Activated naive CD4-positive, alpha-beta T cell treated with anti-CD3 and anti-CD28 coated beads, Interleukin-2, amount 50 U/mL, for 16 hours (primary cell): ENCODE results near the gene TACC2.
"Not testable (repeated sequence)": the region's sequence is repeated elsewhere in the genome, so short reads cannot be mapped to it uniquely, and the experiment has no call there.

Experiments
- DNase-seq: peaks from one replicate; pipeline ENCODE4 v3.0.0-alpha.2; 2020

The TACC2 gene

GRCh38 chr10:121981346-121981745 lies 7.6 kb upstream of the TACC2 start:
- DNase-seq, result no peak

GRCh38 chr10:121983852-121984251 lies 5.1 kb upstream of the TACC2 start:
- DNase-seq, result no peak

- DNase-seq, result no peak
Measured at GRCh38 chr10:121984463-121984862, 4.5 kb upstream of the TACC2 start.

GRCh38 chr10:121990015-121990677 lies 1.2 kb downstream of the TACC2 start:
- DNase-seq, result no peak

GRCh38 chr10:121991727-121992126 lies 2.8 kb downstream of the TACC2 start:
- DNase-seq, result not testable (repeated sequence)

- no peak for DNase-seq
Measured at GRCh38 chr10:121994429-121994941, 5.5 kb downstream of the TACC2 start.

- no peak for DNase-seq
Measured at GRCh38 chr10:121998462-121998861, 9.5 kb downstream of the TACC2 start.

GRCh38 chr10:121999301-121999700 lies 10.3 kb downstream of the TACC2 start:
- DNase-seq, result no peak

- no peak for DNase-seq
Measured at GRCh38 chr10:122001698-122002097, 12.7 kb downstream of the TACC2 start.

- DNase-seq, result no peak
Measured at GRCh38 chr10:122007415-122007814, 18.5 kb downstream of the TACC2 start.

- no peak for DNase-seq
Measured at GRCh38 chr10:122010405-122011050, 21.6 kb downstream of the TACC2 start.

GRCh38 chr10:122012731-122013130 lies 23.8 kb downstream of the TACC2 start:
- no peak for DNase-seq

- no peak for DNase-seq
Measured at GRCh38 chr10:122013311-122013780, 24.4 kb downstream of the TACC2 start.

GRCh38 chr10:122014652-122015248 lies 25.8 kb downstream of the TACC2 start:
- DNase-seq, result no peak

GRCh38 chr10:122017926-122018325 lies 29.0 kb downstream of the TACC2 start:
- DNase-seq, result not testable (repeated sequence)

- no peak for DNase-seq
Measured at GRCh38 chr10:122018491-122018890, 29.5 kb downstream of the TACC2 start.

- DNase-seq, result no peak
Measured at GRCh38 chr10:122018951-122019413, 30.0 kb downstream of the TACC2 start.

- DNase-seq, result no peak
Measured at GRCh38 chr10:122019414-122019975, 30.5 kb downstream of the TACC2 start.

GRCh38 chr10:122020226-122020625 lies 31.3 kb downstream of the TACC2 start:
- no peak for DNase-seq

GRCh38 chr10:122021379-122021778 lies 32.4 kb downstream of the TACC2 start:
- no peak for DNase-seq

- DNase-seq, result no peak
Measured at GRCh38 chr10:122021828-122022227, 32.9 kb downstream of the TACC2 start.

GRCh38 chr10:122022276-122022675 lies 33.3 kb downstream of the TACC2 start:
- no peak for DNase-seq

- not testable (repeated sequence) for DNase-seq
Measured at GRCh38 chr10:122023257-122023656, 34.3 kb downstream of the TACC2 start.
